Activated CD8-positive, alpha-beta T cell treated with anti-CD3 and anti-CD28 coated beads for 36 hours (primary cell): ENCODE measurements around the gene LYSMD4. TPM values are rescaled to one million over a fixed set of nuclear protein-coding genes. Genes with fewer than 3 reads are reported as not detected.

Experiments used
- ATAC-seq: fragments of 200-7000 bp; cut with Tn5 transposase; one replicate; pipeline ENCODE4 v1.10.0; 2021; ENCODE audit warnings: mild to moderate bottlenecking, moderate library complexity
- CTCF ChIA-PET: fragments of 350-600 bp; sonication (Branson Sonifier 250); formaldehyde crosslinking; loops from one replicate; lab custom pipeline; 2021; ENCODE audit warnings: antibody characterized with exemption; lab: Charles Lee
- POLR2A ChIA-PET: fragments of 350-600 bp; sonication (Branson Sonifier 250); formaldehyde crosslinking; loops from one replicate; lab custom pipeline; 2021; ENCODE audit warnings: antibody characterized with exemption; lab: Charles Lee
- DNase-seq: peaks from one replicate; pipeline ENCODE4 v3.0.0-alpha.2; 2020
- H3K27ac Mint-ChIP-seq: one replicate; pipeline ENCODE4 v1.8.0; 2021; ENCODE audit warnings: mild to moderate bottlenecking, mixed read lengths
- H3K27me3 Mint-ChIP-seq: one replicate; pipeline ENCODE4 v1.8.0; 2021; ENCODE audit warnings: mixed read lengths
- H3K36me3 Mint-ChIP-seq: one replicate; pipeline ENCODE4 v1.8.0; 2021; ENCODE audit warnings: low read depth, mixed read lengths
- H3K4me1 Mint-ChIP-seq: one replicate; pipeline ENCODE4 v1.8.0; 2021; ENCODE audit warnings: low read depth, mixed read lengths
- H3K4me3 Mint-ChIP-seq: one replicate; pipeline ENCODE4 v1.8.0; 2021; ENCODE audit warnings: mild to moderate bottlenecking, moderate library complexity, mixed read lengths
- H3K9me3 Mint-ChIP-seq: one replicate; pipeline ENCODE4 v1.8.0; 2021; ENCODE audit warnings: mixed read lengths
- intact Hi-C: fragments of 100-400 bp; cut with micrococcal nuclease; formaldehyde crosslinking; loops from one replicate; pipeline ENCODE4 v1.10.0; 2022
- total RNA-seq, 2 experiments: library from RNA; stranded (reverse); gene quantifications; one replicate each; pipeline ENCODE4 v1.2.3, GENCODE V29; 2021
- TF ChIP-seq, protein P1 (sequence below): fragments of 200-600 bp; IDR thresholded peaks from one replicate; pipeline ENCODE4 v1.8.0; 2022; ENCODE audit warnings: antibody characterized with exemption, mild to moderate bottlenecking

The LYSMD4 gene
- total RNA-seq, 2 experiments from 2014 or later = 4.5 to 6.6 TPM

GRCh38 chr15:99702895-99703602 is 30.2 kb downstream of the LYSMD4 start:
- ChIA-PET POLR2A (no interaction called here), CTCF (interaction anchor here (0.9 to 5.3 kb wide), 29 partner anchors 12 to 447 kb away, joined by 3 to 102 read pairs (median 7); partner anchors contain the start of genes LYSMD4 and MEF2A)
- H3K27me3 Mint-ChIP-seq = no peaks in the 10 kb centered on the region
- no peaks in the 10 kb centered on the region for H3K9me3 Mint-ChIP-seq
- peaks cover 38% of the 10 kb centered on the region for H3K4me1 Mint-ChIP-seq
- no peak overlapping the region for H3K4me3 Mint-ChIP-seq
- peak overlapping the region; percentile 74 for H3K27ac Mint-ChIP-seq
- ATAC-seq (no peak), DNase-seq (no peak)
- peaks cover 2% of the 10 kb centered on the region for H3K36me3 Mint-ChIP-seq
- intact Hi-C loops = loop anchor here (10.0 kb wide), 1 partner anchor 258 kb away; no protein-coding TSS in a partner anchor
- TF ChIP-seq, protein P1, sequence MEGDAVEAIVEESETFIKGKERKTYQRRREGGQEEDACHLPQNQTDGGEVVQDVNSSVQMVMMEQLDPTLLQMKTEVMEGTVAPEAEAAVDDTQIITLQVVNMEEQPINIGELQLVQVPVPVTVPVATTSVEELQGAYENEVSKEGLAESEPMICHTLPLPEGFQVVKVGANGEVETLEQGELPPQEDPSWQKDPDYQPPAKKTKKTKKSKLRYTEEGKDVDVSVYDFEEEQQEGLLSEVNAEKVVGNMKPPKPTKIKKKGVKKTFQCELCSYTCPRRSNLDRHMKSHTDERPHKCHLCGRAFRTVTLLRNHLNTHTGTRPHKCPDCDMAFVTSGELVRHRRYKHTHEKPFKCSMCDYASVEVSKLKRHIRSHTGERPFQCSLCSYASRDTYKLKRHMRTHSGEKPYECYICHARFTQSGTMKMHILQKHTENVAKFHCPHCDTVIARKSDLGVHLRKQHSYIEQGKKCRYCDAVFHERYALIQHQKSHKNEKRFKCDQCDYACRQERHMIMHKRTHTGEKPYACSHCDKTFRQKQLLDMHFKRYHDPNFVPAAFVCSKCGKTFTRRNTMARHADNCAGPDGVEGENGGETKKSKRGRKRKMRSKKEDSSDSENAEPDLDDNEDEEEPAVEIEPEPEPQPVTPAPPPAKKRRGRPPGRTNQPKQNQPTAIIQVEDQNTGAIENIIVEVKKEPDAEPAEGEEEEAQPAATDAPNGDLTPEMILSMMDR = no peak

DNA sequence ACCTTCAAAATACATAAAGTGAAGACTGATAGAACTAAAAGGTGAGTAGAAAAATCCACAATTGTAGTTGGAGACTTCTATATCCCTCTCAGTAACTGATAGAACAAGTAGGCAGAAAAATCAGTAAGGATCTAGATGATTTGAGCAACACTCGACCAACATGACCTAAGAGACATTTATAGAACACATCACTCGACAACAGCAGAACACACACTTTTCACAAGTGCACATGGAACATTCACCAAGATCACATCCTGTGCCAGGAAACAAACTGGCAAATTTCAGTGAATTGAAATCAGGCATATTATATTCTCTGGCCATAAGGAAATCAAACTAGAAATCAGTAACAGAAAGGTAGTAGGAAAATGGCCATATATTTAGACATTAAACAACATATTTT is 37.1 kb downstream of the LYSMD4 start:
- intact Hi-C loops = no loop called here
- no peaks in the 10 kb centered on the region for H3K4me1 Mint-ChIP-seq
- ChIA-PET POLR2A (no interaction called here), CTCF (interaction anchor here (1.0 kb wide), 1 partner anchor 325 kb away, joined by 3 read pairs; no protein-coding TSS in a partner anchor)
- no peaks in the 10 kb centered on the region for H3K27me3 Mint-ChIP-seq
- peaks cover 12% of the 10 kb centered on the region for H3K36me3 Mint-ChIP-seq
- no peak for ATAC-seq
- H3K9me3 Mint-ChIP-seq = no peaks in the 10 kb centered on the region
- no peak overlapping the region for H3K4me3 Mint-ChIP-seq
- no peak overlapping the region for H3K27ac Mint-ChIP-seq
- TF ChIP-seq, protein P1 = no peak
- DNase-seq = no peak

GRCh38 chr15:99692825-99693224 is 40.4 kb downstream of the LYSMD4 start:
- H3K27ac Mint-ChIP-seq = no peak overlapping the region
- ATAC-seq = no peak

GRCh38 chr15:99686290-99686689 is 46.9 kb downstream of the LYSMD4 start:
- no peak for ATAC-seq

More at GRCh38 chr15:99692825-99693224, 40.4 kb downstream of the LYSMD4 start:
- H3K4me1 Mint-ChIP-seq = no peaks in the 10 kb centered on the region
- H3K9me3 Mint-ChIP-seq = no peaks in the 10 kb centered on the region
- CTCF ChIA-PET = interaction anchor here (1.1 to 5.2 kb wide), 3 partner anchors 10 to 420 kb away, joined by 3 to 52 read pairs (median 8); no protein-coding TSS in a partner anchor
- intact Hi-C loops = no loop called here
- no peak for DNase-seq
- TF ChIP-seq, protein P1 = no peak
- peaks cover 20% of the 10 kb centered on the region for H3K36me3 Mint-ChIP-seq
- POLR2A ChIA-PET = no interaction called here
- H3K27me3 Mint-ChIP-seq = no peaks in the 10 kb centered on the region
- H3K4me3 Mint-ChIP-seq = no peak overlapping the region

More at GRCh38 chr15:99686290-99686689, 46.9 kb downstream of the LYSMD4 start:
- Mint-ChIP-seq H3K36me3 (peaks cover 51% of the 10 kb centered on the region), H3K4me1 (peaks cover 20% of the 10 kb centered on the region), H3K27me3 (no peaks in the 10 kb centered on the region), H3K9me3 (peaks cover 25% of the 10 kb centered on the region), H3K27ac (no peak overlapping the region), H3K4me3 (no peak overlapping the region)
- POLR2A ChIA-PET = no interaction called here
- CTCF ChIA-PET = interaction anchor here (1.6 kb wide), 1 partner anchor 16 kb away, joined by 4 read pairs; no protein-coding TSS in a partner anchor
- intact Hi-C loops = loop anchor here (10.0 kb wide), 1 partner anchor 181 kb away; no protein-coding TSS in a partner anchor
- TF ChIP-seq, protein P1 = no peak
- DNase-seq = no peak
